Muscle of back (tissue), 11 donors: ENCODE measurements around the gene RAMAC. TPM values are rescaled to one million over a fixed set of nuclear protein-coding genes. Genes with fewer than 3 reads are reported as not detected.
A peak's percentile ranks its signal among the peaks of the same experiment; 100 is the strongest.
"Not testable (repeated sequence)": the region's sequence is repeated elsewhere in the genome, so short reads cannot be mapped to it uniquely, and the experiment has no call there.

ENCODE experiments used
- DNase-seq, 3 donors: peaks; one replicate each; pipeline versions ENCODE4 v3.0.0 to v3.0.0-alpha.2; 2013
- polyA plus RNA-seq, 10 donors: library from polyadenylated mRNA; unstranded; fragments of 120-200 nt; gene quantifications; one replicate each; pipeline ENCODE4 v1.2.1, GENCODE V29; 2013; ENCODE audit not compliant: insufficient read length in 10 of 10

The RAMAC gene
- polyA plus RNA-seq, 10 donors: 27.7 to 34.5 (median 29.8) TPM

- DNase-seq: peak; percentile 92 to 96 (median 94)
These were observed 25.5 kb downstream of the RAMAC start, which contains the start of gene C15orf40 for GRCh38 chr15:83011271-83012075. Gene C15orf40, minus strand, starts transcription at chr15:83011639. Its CDS starts 32 bp downstream, at chr15:83011607.

DNA sequence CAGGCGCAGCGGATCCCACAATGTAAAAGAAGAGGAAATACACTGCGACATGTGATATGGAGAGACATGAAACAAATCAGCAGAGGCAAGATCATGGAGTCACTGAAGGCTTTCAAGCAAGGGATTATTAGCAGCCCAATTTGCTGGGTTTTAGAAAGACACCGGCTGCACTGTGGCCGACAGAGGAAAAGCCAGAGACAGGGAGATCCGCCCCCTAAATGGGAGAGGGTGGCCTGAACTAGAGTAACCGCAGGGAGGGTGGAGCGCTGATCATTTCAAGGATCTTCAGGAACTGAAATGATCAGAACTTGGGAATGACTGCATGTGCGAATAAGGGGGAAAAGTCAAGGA is 26.0 kb downstream of the RAMAC start:
- peak in 1 of 3 donors; percentile 15 for DNase-seq

DNA sequence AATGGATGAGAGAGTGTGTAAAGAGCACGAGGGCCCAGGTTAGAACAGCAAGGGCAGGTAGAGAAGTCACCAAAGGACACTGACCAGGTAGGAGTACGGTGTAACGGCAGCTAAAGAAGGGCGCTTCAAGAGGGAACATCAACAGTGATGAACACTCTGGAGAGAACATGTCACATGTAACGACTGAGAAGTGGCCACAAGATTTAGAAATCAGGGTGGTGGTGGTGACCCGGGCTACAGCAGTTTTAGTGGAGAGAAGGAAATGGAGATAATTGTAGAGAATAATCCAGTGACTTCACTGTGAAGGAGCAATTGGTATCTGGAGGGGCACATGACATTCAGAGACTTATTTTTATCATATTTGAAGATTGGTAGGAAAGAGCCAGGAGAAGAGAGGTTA is 26.6 kb downstream of the RAMAC start:
- DNase-seq: no peak

DNA sequence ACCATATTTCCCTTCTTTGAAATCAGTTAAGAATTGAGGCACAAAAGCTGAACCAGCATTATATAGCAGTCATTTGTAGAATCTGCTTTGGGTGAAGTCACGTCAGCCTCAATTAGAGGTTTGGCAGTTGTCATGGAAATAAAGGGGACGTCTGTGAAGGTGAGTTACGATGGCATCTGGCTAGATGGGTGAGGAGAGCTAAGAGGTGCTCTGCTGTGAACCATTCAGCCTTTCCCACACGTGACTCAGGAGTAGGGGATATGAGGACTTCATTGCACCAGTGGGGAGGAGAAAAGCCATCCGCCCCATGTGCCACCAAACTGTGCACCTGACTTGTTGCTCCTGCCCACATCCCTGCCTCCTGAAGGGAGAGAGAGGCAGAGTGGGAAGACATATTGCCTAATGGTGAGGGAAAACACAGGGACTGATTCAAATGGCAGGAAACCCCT is 28.2 kb downstream of the RAMAC start:
- DNase-seq: no peak

DNA sequence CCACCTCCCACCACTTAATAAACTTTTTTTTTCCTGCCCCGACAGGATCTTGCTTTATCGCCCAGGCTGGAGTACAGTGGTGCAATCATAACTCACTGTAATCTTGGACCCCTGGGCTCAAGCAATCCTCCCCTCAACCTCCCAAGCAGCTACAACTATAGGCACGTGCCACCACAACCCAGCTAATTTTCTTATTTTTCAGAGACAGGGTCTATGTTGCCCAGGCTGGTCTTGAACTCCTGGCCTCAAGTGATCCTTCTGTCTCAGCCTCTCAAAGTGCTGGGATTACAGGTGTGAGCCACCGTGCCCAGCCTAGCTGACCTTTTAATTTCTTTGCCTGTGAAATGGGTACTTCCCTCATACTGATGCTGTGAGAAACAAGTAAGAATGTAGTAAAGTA is 29.4 kb downstream of the RAMAC start:
- no peak for DNase-seq

DNA sequence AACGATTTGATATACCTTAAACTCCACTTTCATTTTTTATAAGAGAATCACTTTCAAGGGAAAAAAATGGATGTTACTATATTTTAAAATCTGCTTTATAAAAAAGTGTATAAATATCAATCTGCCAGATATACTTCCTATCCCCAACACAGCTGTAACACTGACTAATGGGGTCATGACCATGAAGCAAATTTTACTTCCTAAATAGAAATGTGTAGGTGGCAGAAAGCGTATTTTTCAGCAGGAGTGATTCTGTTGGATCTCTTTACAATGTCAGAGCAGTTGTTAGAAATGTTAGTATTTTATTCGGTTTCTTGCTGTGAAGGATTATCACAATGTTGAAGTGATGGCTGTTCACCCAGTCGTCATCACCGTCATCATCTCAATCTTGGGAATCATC is 30.9 kb downstream of the RAMAC start:
- DNase-seq: no peak

- DNase-seq: no peak
These were observed 32.4 kb downstream of the RAMAC start for GRCh38 chr15:83018436-83018835.

GRCh38 chr15:83030021-83030420 is 44.0 kb downstream of the RAMAC start:
- DNase-seq: no peak

DNA sequence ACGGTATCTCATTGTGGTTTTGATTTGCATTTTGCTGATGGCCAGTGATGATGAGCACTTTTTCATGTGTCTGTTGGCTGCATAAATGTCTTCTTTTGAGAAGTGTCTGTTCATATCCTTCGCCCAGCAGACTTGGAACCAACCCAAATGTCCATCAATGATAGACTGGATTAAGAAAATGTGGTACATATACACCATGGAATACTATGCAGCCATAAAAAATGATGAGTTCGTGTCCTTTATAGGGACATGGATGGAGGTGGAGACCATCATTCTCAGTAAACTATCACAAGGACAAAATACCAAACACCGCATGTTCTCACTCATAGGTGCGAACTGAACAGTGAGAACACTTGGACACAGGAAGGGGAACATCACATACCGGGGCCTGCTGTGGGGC is 45.2 kb downstream of the RAMAC start:
- not testable (repeated sequence) for DNase-seq

DNA sequence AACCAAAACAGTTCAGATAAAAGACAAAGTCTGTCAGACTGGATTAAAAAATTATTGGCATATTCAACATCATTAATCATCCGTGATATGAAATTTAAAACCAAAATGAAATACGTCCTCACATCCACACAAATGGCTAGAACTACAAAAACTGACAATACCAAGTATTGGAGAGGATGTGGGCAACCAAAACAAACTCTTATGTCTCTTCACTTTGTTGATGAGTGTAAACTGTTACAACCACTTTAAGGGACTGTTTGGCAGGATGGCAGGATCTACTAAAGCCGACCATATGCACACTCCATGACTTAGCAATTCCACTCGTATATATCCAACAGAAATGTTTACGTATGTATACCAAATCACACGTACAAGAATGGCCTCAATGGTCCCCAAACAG is 50.2 kb downstream of the RAMAC start:
- no peak for DNase-seq

GRCh38 chr15:83039206-83039605 is 53.2 kb downstream of the RAMAC start:
- no peak for DNase-seq

Other genes starting within 250 kb of the RAMAC start
- 10 to 100 TPM; 17.4 to 63.2 (median 39.7) TPM for gene FSD2, start 180.1 kb upstream of the RAMAC start, polyA plus RNA-seq
- 10 to 100 TPM in 7 of 10 donors, 1 to 10 TPM in 3; 8.1 to 14.1 (median 10.7) TPM for gene WHAMM, start 176.6 kb upstream of the RAMAC start, polyA plus RNA-seq
- gene HOMER2, start 33.5 kb upstream of the RAMAC start, polyA plus RNA-seq: 10 to 100 TPM; 19.3 to 36.3 (median 26.6) TPM
- 10 to 100 TPM; 12.1 to 19.0 (median 16.0) TPM for gene C15orf40, start 25.4 kb downstream of the RAMAC start, polyA plus RNA-seq
- gene BTBD1, start 81.0 kb downstream of the RAMAC start, polyA plus RNA-seq: 100 to 1,000 TPM in 8 of 10 donors, 10 to 100 TPM in 2; 85.5 to 146 (median 121) TPM
- 10 to 100 TPM; 34.4 to 75.2 (median 47.7) TPM for gene TM6SF1, start 121.4 kb downstream of the RAMAC start, polyA plus RNA-seq
- gene HDGFL3, start 221.6 kb downstream of the RAMAC start, polyA plus RNA-seq: 10 to 100 TPM; 40.8 to 71.8 (median 49.6) TPM